H9 (cell line): ENCODE results near the gene OPRPN. TPM values are rescaled to one million over a fixed set of nuclear protein-coding genes. Genes with fewer than 3 reads are reported as not detected.

Experiments used
- DNase-seq: peaks from one replicate; pipeline ENCODE4 v3.0.0-alpha.2; 2017
- H2AFZ ChIP-seq: one replicate; pipeline ENCODE4 v1.6.1; 2013; ENCODE audit warnings: mild to moderate bottlenecking, low read length, control low read depth, moderate library complexity
- H2AK5ac ChIP-seq: 2 replicates; pipeline ENCODE4 v1.6.1; 2013; ENCODE audit warnings: low read length, control low read depth, mixed read lengths; ENCODE audit not compliant: insufficient read length
- H2BK120ac ChIP-seq: one replicate; pipeline ENCODE4 v1.6.1; 2013; ENCODE audit warnings: low read depth, mild to moderate bottlenecking, low read length, control low read depth, inconsistent platforms; ENCODE audit not compliant: poor library complexity, severe bottlenecking
- H2BK12ac ChIP-seq: 2 replicates; pipeline ENCODE4 v1.6.1; 2013; ENCODE audit warnings: low read length, control low read depth, mixed read lengths, low read depth; ENCODE audit not compliant: insufficient read length
- H2BK15ac ChIP-seq: 2 replicates; pipeline ENCODE4 v1.6.1; 2013; ENCODE audit warnings: low read depth, low read length, control low read depth
- H2BK20ac ChIP-seq: one replicate; pipeline ENCODE4 v1.6.1; 2013; ENCODE audit warnings: low read depth, mild to moderate bottlenecking, low read length, control low read depth, inconsistent platforms; ENCODE audit not compliant: poor library complexity, severe bottlenecking
- H2BK5ac ChIP-seq: 2 replicates; pipeline ENCODE4 v1.6.1; 2013; ENCODE audit warnings: low read length, control low read depth, mixed read lengths; ENCODE audit not compliant: insufficient read length
- H3K14ac ChIP-seq: 2 replicates; pipeline ENCODE4 v1.6.1; 2013; ENCODE audit warnings: low read length, control low read depth; ENCODE audit not compliant: insufficient read depth
- H3K18ac ChIP-seq: 2 replicates; pipeline ENCODE4 v1.6.1; 2013; ENCODE audit warnings: low read depth, mild to moderate bottlenecking, mixed read lengths, low read length, control low read depth; ENCODE audit not compliant: insufficient read length
- H3K23ac ChIP-seq: 2 replicates; pipeline ENCODE4 v1.6.1; 2013; ENCODE audit warnings: low read length, control low read depth, mixed read lengths, low read depth; ENCODE audit not compliant: insufficient read length
- H3K23me2 ChIP-seq: 2 replicates; pipeline ENCODE4 v1.6.1; 2013; ENCODE audit warnings: low read depth, mild to moderate bottlenecking, mixed read lengths, low read length, control low read depth; ENCODE audit not compliant: insufficient read length, poor library complexity, severe bottlenecking
- H3K27ac ChIP-seq: 2 replicates; pipeline ENCODE4 v1.5.1; 2013; ENCODE audit warnings: low read length, control low read depth, mixed read lengths, low read depth; ENCODE audit not compliant: insufficient read length
- H3K27me3 ChIP-seq: 2 replicates; pipeline ENCODE4 v1.6.1; 2013; ENCODE audit warnings: low read length, control low read depth, inconsistent platforms; ENCODE audit not compliant: insufficient read depth
- H3K4ac ChIP-seq: 2 replicates; pipeline ENCODE4 v1.6.1; 2013; ENCODE audit warnings: low read depth, mild to moderate bottlenecking, control low read depth, inconsistent platforms, low read length, moderate library complexity
- H3K4me1 ChIP-seq: 2 replicates; pipeline ENCODE4 v1.6.1; 2013; ENCODE audit warnings: low read length, control low read depth, inconsistent platforms; ENCODE audit not compliant: insufficient read depth
- H3K4me2 ChIP-seq: 2 replicates; pipeline ENCODE4 v1.6.1; 2013; ENCODE audit warnings: low read length, control low read depth, mixed read lengths; ENCODE audit not compliant: insufficient read length, insufficient read depth
- H3K56ac ChIP-seq: 2 replicates; pipeline ENCODE4 v1.6.1; 2013; ENCODE audit warnings: low read depth, mild to moderate bottlenecking, mixed read lengths, low read length, control low read depth; ENCODE audit not compliant: insufficient read length
- H3K79me1 ChIP-seq: 2 replicates; pipeline ENCODE4 v1.6.1; 2013; ENCODE audit warnings: low read depth, mild to moderate bottlenecking, moderate library complexity, low read length, control low read depth, inconsistent platforms; ENCODE audit not compliant: insufficient read depth, poor library complexity, severe bottlenecking
- H3K79me2 ChIP-seq: 2 replicates; pipeline ENCODE4 v1.6.1; 2013; ENCODE audit warnings: low read length, control low read depth, inconsistent platforms; ENCODE audit not compliant: insufficient read depth
- H3K9ac ChIP-seq: 2 replicates; pipeline ENCODE4 v1.6.1; 2013; ENCODE audit warnings: low read length, control low read depth, mixed read lengths; ENCODE audit not compliant: insufficient read length; ENCODE audit errors: extremely low read depth
- H3K9me3 ChIP-seq: one replicate; pipeline ENCODE4 v1.6.1; 2013; ENCODE audit warnings: low read depth, low read length, inconsistent platforms; ENCODE audit not compliant: control insufficient read depth
- H3T11ph ChIP-seq: one replicate; pipeline ENCODE4 v1.6.1; 2013; ENCODE audit warnings: mild to moderate bottlenecking, low read length, control low read depth, inconsistent platforms
- H4K20me1 ChIP-seq: one replicate; pipeline ENCODE4 v1.6.1; 2013; ENCODE audit not compliant: control insufficient read depth, insufficient read length, insufficient read depth
- H4K5ac ChIP-seq: 2 replicates; pipeline ENCODE4 v1.6.1; 2013; ENCODE audit warnings: low read depth, mild to moderate bottlenecking, mixed read lengths, low read length, control low read depth; ENCODE audit not compliant: insufficient read length
- H4K8ac ChIP-seq: replicated peaks from 2 replicates; pipeline ENCODE4 v1.6.1; 2013; ENCODE audit warnings: low read length, control low read depth, mixed read lengths, low read depth; ENCODE audit not compliant: insufficient read length
- H4K91ac ChIP-seq: 2 replicates; pipeline ENCODE4 v1.6.1; 2013; ENCODE audit warnings: low read depth, mild to moderate bottlenecking, moderate library complexity, mixed read lengths, low read length, control low read depth; ENCODE audit not compliant: insufficient read length
- H3K27ac Mint-ChIP-seq, 3 experiments: 2 replicates in 2 of 3; 3 replicates in 1 of 3; pipeline ENCODE4 v1.8.0; 2020 to 2021; ENCODE audit warnings: mixed read lengths in 3 of 3, mild to moderate bottlenecking in 1 of 3, moderate library complexity in 1 of 3
- H3K27me3 Mint-ChIP-seq: 2 replicates; pipeline ENCODE4 v1.8.0; 2021; ENCODE audit warnings: low read depth, mild to moderate bottlenecking, moderate library complexity, mixed read lengths
- H3K36me3 Mint-ChIP-seq, 3 experiments: 2 replicates in 2 of 3; 3 replicates in 1 of 3; pipeline ENCODE4 v1.8.0; 2020 to 2021; ENCODE audit warnings: low read depth in 3 of 3, mixed read lengths in 3 of 3; ENCODE audit not compliant: insufficient read depth in 1 of 3
- H3K4me1 Mint-ChIP-seq, 2 experiments: 2 replicates each; pipeline ENCODE4 v1.8.0; 2020; ENCODE audit warnings: mixed read lengths in 2 of 2
- H3K4me3 Mint-ChIP-seq, 2 experiments: 2 replicates in 1 of 2; 3 replicates in 1 of 2; pipeline ENCODE4 v1.8.0; 2020 to 2021; ENCODE audit warnings: mild to moderate bottlenecking in 2 of 2, mixed read lengths in 2 of 2, moderate library complexity in 1 of 2
- H3K9me3 Mint-ChIP-seq, 2 experiments: 2 replicates in 1 of 2; 3 replicates in 1 of 2; pipeline ENCODE4 v1.8.0; 2020; ENCODE audit warnings: mild to moderate bottlenecking in 2 of 2, mixed read lengths in 2 of 2, moderate library complexity in 1 of 2
- CTCF ChIP-seq: fragments of 200-600 bp; sonication (generic); conservative IDR thresholded peaks from 3 replicates; pipeline ENCODE4 v1.8.0; 2021; ENCODE audit warnings: antibody characterized with exemption, mild to moderate bottlenecking
- WGBS: extraction: QIAGEN DNeasy Blood & Tissue Kit; methylation state at CpG from one replicate; pipeline ENCODE4 v1.1.7; 2013; ENCODE audit warnings: missing lambda C conversion rate, low lambda C conversion rate, mixed read lengths; ENCODE audit not compliant: insufficient read length; ENCODE audit errors: extremely low coverage; 5-methylcytosine and 5-hydroxymethylcytosine counted together
- total RNA-seq: library from RNA; stranded (reverse); gene quantifications from 2 replicates; pipeline ENCODE4 v1.2.1, GENCODE V29; 2021

OPRPN gene
- total RNA-seq, 1 experiment from 2014 or later = not detected

GRCh38 chr4:70367813-70368212 is 29.9 kb upstream of the OPRPN start:
- H3K27ac Mint-ChIP-seq = no peak overlapping the region
- no peaks in the 10 kb centered on the region for H3K9me3 Mint-ChIP-seq
- Histone ChIP-seq H3K9me3 (no peaks in the 10 kb centered on the region), H2BK5ac (no peak overlapping the region), H3K4ac (no peak overlapping the region), H2AK5ac (no peak overlapping the region), H2BK15ac (no peak overlapping the region), H3K79me1 (no peaks in the 10 kb centered on the region), H4K8ac (no peak overlapping the region), H3T11ph (no peak overlapping the region), H3K14ac (no peak overlapping the region), H3K18ac (no peak overlapping the region), H4K5ac (no peak overlapping the region), H3K23ac (no peak overlapping the region), H3K56ac (no peak overlapping the region), H3K4me2 (no peak overlapping the region), H4K91ac (no peak overlapping the region), H2AFZ (no peak overlapping the region), H3K4me1 (no peaks in the 10 kb centered on the region), H2BK120ac (no peak overlapping the region), H3K27ac (no peak overlapping the region), H3K9ac (no peak overlapping the region), H3K27me3 (no peaks in the 10 kb centered on the region), H3K23me2 (no peaks in the 10 kb centered on the region), H2BK12ac (no peak overlapping the region), H4K20me1 (no peaks in the 10 kb centered on the region), H2BK20ac (no peak overlapping the region), H3K79me2 (no peaks in the 10 kb centered on the region)
- H3K4me3 Mint-ChIP-seq = no peak overlapping the region
- TF ChIP-seq CTCF = no peak
- H3K27me3 Mint-ChIP-seq = no peaks in the 10 kb centered on the region
- H3K4me1 Mint-ChIP-seq = no peaks in the 10 kb centered on the region
- WGBS = no CpG with 5 or more reads among the region's 1 CpG
- DNase-seq = no peak
- H3K36me3 Mint-ChIP-seq = no peaks in the 10 kb centered on the region
